Breast epithelium (tissue), 4 donors: ENCODE data around the gene FTO. TPM values are rescaled to one million over a fixed set of nuclear protein-coding genes. Genes with fewer than 3 reads are reported as not detected.

Source experiments
- DNase-seq, 2 donors: peaks; one replicate each; pipeline ENCODE4 v3.0.0-alpha.2; 2019; ENCODE audit warnings: low spot score in 2 of 2
- H3K27ac ChIP-seq, 2 donors: fragments of 200-600 bp; sonication (generic) in 1 of 2; one replicate each; pipeline ENCODE4 v1.5.1; 2016 to 2019; ENCODE audit warnings: mild to moderate bottlenecking in 1 of 2
- H3K27me3 ChIP-seq, 2 donors: fragments of 200-600 bp; sonication (generic) in 1 of 2; one replicate each; pipeline versions ENCODE4 v1.5.1 to v1.6.0; 2017 to 2019; ENCODE audit warnings: control low read depth in 1 of 2, mild to moderate bottlenecking in 1 of 2
- H3K36me3 ChIP-seq: fragments of 200-600 bp; one replicate; pipeline ENCODE4 v1.5.1; 2019
- H3K4me1 ChIP-seq, 2 donors: fragments of 200-600 bp; sonication (generic); one replicate each; pipeline ENCODE4 v1.5.1; 2016 to 2019; ENCODE audit warnings: control low read depth in 1 of 2
- H3K4me3 ChIP-seq, 3 donors: fragments of 200-600 bp; sonication (generic); 1 replicate in 2 of 3; 2 replicates in 1 of 3; pipeline ENCODE4 v1.5.1; 2016 to 2019; ENCODE audit warnings: mild to moderate bottlenecking in 3 of 3, moderate library complexity in 2 of 3
- H3K9me3 ChIP-seq, 2 donors: fragments of 200-600 bp; sonication (generic) in 1 of 2; one replicate each; pipeline ENCODE4 v1.5.1; 2016 to 2019; ENCODE audit warnings: control low read depth in 1 of 2
- POLR2A ChIP-seq: fragments of 450-650 bp; IDR thresholded peaks from one replicate; pipeline ENCODE4 v1.6.1; 2016; ENCODE audit warnings: antibody characterized with exemption, mild to moderate bottlenecking, moderate library complexity
- POLR2AphosphoS5 ChIP-seq, 3 donors: sonication (generic); formaldehyde crosslinking; IDR thresholded peaks; one replicate each; pipeline ENCODE4 v1.6.1; 2017; ENCODE audit warnings: antibody characterized with exemption in 3 of 3
- intact Hi-C: fragments of 100-400 bp; cut with DNase I; formaldehyde crosslinking; loops from one replicate; pipeline ENCODE4 v1.15.1; 2023; ENCODE audit warnings: low total_unique reads
- total RNA-seq, 3 donors: library from RNA; depleted of rRNA; stranded (reverse); fragments of >200 nt; gene quantifications; one replicate each; pipeline ENCODE4 v1.1.0, GENCODE V29; 2016
- TF ChIP-seq, protein P1 (sequence below), 3 donors: fragments of 450-650 bp; IDR thresholded peaks; one replicate each; pipeline ENCODE4 v1.5.1; 2016 to 2017; ENCODE audit warnings: antibody characterized with exemption in 3 of 3, mild to moderate bottlenecking in 3 of 3, moderate library complexity in 3 of 3

Gene FTO
- total RNA-seq, 3 donors from 2014 or later = 109 to 193 (median 174) TPM

DNA sequence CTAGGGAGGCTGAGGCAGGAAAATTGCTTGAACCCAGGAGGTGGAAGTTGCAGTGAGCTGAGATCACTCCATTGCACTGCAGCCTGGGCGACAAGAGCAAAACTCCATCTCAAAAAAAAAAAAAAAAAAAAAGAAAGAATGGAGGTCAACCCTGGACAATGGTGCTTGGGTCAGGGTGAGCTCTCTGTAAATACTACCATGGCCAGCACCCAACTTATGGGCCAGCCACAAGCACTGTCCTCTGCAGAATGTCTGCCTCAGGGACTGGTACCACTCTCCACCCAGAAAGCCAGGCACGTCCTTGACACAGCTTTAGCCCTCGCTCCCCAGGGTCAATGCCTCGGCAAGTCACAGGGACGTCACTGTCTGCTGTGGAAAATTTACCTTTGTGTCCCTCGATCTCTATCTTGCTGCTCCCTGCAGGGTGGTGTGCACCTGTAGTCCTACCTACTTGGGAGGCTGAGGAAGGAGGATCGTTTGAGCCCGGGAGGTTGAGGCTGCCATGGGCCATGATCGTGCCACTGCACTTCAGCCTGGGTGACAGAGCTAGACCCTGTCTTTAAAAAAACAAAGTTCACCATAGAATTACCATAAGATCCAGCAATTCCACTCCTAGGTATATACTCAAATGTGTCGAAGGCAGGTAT lies 459.4 kb downstream of the FTO start:
- intact Hi-C loops = no loop called here

DNA sequence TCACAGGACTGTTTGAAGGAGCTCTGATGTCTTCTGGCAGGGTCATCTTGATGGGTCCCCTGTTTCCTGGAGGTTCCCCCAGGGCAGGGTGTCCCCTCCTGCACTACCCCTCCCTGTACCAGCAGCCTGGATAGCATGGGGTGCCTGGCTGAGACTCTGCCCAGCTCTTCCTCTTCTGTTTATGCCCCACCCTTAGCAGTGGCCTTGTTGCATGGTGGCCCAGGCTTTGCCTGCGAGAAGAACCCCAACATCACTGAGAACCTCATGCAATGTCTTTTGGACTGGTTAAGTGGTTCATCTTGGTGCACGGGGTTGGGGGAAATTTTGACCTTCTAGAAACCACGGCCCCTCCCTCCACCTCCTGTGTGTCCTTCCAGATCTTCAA lies 460.8 kb downstream of the FTO start:
- no peaks in the 10 kb centered on the region for H3K9me3 ChIP-seq
- DNase-seq = no peak
- no peak for TF ChIP-seq POLR2A
- TF ChIP-seq, protein P1, sequence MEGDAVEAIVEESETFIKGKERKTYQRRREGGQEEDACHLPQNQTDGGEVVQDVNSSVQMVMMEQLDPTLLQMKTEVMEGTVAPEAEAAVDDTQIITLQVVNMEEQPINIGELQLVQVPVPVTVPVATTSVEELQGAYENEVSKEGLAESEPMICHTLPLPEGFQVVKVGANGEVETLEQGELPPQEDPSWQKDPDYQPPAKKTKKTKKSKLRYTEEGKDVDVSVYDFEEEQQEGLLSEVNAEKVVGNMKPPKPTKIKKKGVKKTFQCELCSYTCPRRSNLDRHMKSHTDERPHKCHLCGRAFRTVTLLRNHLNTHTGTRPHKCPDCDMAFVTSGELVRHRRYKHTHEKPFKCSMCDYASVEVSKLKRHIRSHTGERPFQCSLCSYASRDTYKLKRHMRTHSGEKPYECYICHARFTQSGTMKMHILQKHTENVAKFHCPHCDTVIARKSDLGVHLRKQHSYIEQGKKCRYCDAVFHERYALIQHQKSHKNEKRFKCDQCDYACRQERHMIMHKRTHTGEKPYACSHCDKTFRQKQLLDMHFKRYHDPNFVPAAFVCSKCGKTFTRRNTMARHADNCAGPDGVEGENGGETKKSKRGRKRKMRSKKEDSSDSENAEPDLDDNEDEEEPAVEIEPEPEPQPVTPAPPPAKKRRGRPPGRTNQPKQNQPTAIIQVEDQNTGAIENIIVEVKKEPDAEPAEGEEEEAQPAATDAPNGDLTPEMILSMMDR (IDR thresholded peaks at IDR 0.05) = no peak
- TF ChIP-seq POLR2AphosphoS5 (IDR thresholded peaks at IDR 0.05) = no peak
- no peaks in the 10 kb centered on the region for H3K4me1 ChIP-seq
- no peaks in the 10 kb centered on the region for H3K27me3 ChIP-seq
- H3K36me3 ChIP-seq = no peaks in the 10 kb centered on the region
- no peak overlapping the region for H3K4me3 ChIP-seq
- intact Hi-C loops = loop anchor here (5.0 kb wide), 1 partner anchor 858 kb away; no protein-coding TSS in a partner anchor
- no peak overlapping the region for H3K27ac ChIP-seq

More for the DNA sequence above, 459.4 kb downstream of the FTO start:
- TF ChIP-seq POLR2A = no peak
- TF ChIP-seq, protein P1 (IDR thresholded peaks at IDR 0.05) = no peak
- Histone ChIP-seq H3K27ac (no peak overlapping the region), H3K9me3 (no peaks in the 10 kb centered on the region), H3K27me3 (no peaks in the 10 kb centered on the region), H3K36me3 (no peaks in the 10 kb centered on the region), H3K4me1 (no peaks in the 10 kb centered on the region), H3K4me3 (no peak overlapping the region)
- DNase-seq = no peak

- Histone ChIP-seq H3K27ac (no peak overlapping the region), H3K27me3 (no peaks in the 10 kb centered on the region), H3K4me1 (no peaks in the 10 kb centered on the region), H3K9me3 (no peaks in the 10 kb centered on the region), H3K36me3 (no peaks in the 10 kb centered on the region), H3K4me3 (no peak overlapping the region)
- intact Hi-C loops = loop anchor here (5.0 kb wide), 1 partner anchor 857 kb away; no protein-coding TSS in a partner anchor
- TF ChIP-seq POLR2AphosphoS5 (IDR thresholded peaks at IDR 0.05) = no peak
- TF ChIP-seq, protein P1 (IDR thresholded peaks at IDR 0.05) = no peak
- DNase-seq = no peak
Observed at GRCh38 chr16:54165174-54165911, 461.4 kb downstream of the FTO start.

- Histone ChIP-seq H3K36me3 (no peaks in the 10 kb centered on the region), H3K27me3 (no peaks in the 10 kb centered on the region), H3K27ac (no peak overlapping the region), H3K4me1 (no peaks in the 10 kb centered on the region), H3K9me3 (no peaks in the 10 kb centered on the region), H3K4me3 (no peak overlapping the region)
- intact Hi-C loops = loop anchor here (5.0 kb wide), 1 partner anchor 856 kb away; no protein-coding TSS in a partner anchor
- DNase-seq = no peak
- no peak for TF ChIP-seq POLR2A
- TF ChIP-seq POLR2AphosphoS5 (IDR thresholded peaks at IDR 0.05) = no peak
- TF ChIP-seq, protein P1 (IDR thresholded peaks at IDR 0.05) = no peak
Observed at GRCh38 chr16:54165912-54166865, 462.2 kb downstream of the FTO start.
